Measurements from ENCODE around the gene KCNMA1.

GRCh38 chr10:77210645-77211044, 427.0 kb downstream of the KCNMA1 start:
- TF ChIP-seq CTCF (IDR thresholded peaks at IDR 0.05) = no peak
- TF ChIP-seq ZFX (IDR thresholded peaks at IDR 0.05; ENCODE audit: borderline replicate concordance) = no peak

Data from 22Rv1 (cell line).